ENCODE data around the gene PRKAB1.

Gene PRKAB1

GRCh38 chr12:119727600-119728443 lies 59.9 kb downstream of the PRKAB1 start:
- Histone ChIP-seq H3K9me3 (no peaks in the 10 kb centered on the region), H3K27ac (no peak overlapping the region), H3K4me3 (ENCODE audit: low read depth in 1 of 2, low read length in 1 of 2) (no peak overlapping the region), H3K36me3 (peaks cover 51% of the 10 kb centered on the region), H3K27me3 (no peaks in the 10 kb centered on the region), H3K4me1 (ENCODE audit: control insufficient read depth in 1 of 2, insufficient read depth in 1 of 2, low read depth in 1 of 2, low read length in 1 of 2) (no peaks in the 10 kb centered on the region)
- no peak for TF ChIP-seq CTCF (IDR thresholded peaks at IDR 0.05)

- Histone ChIP-seq H3K9me3 (no peaks in the 10 kb centered on the region), H3K4me1 (ENCODE audit: control insufficient read depth in 1 of 2, insufficient read depth in 1 of 2, low read depth in 1 of 2, low read length in 1 of 2) (no peaks in the 10 kb centered on the region), H3K36me3 (peaks cover 52% of the 10 kb centered on the region), H3K27ac (no peak overlapping the region), H3K4me3 (ENCODE audit: low read depth in 1 of 2, low read length in 1 of 2) (no peak overlapping the region), H3K27me3 (no peaks in the 10 kb centered on the region)
- no peak for TF ChIP-seq CTCF (IDR thresholded peaks at IDR 0.05)
These were observed 60.5 kb downstream of the PRKAB1 start for GRCh38 chr12:119728444-119728745.

GRCh38 chr12:119729871-119730270 lies 61.9 kb downstream of the PRKAB1 start:
- peaks cover 62% of the 10 kb centered on the region for H3K36me3 ChIP-seq

GRCh38 chr12:119730381-119730780 lies 62.4 kb downstream of the PRKAB1 start:
- H3K4me3 ChIP-seq (ENCODE audit: low read depth in 1 of 2, low read length in 1 of 2): no peak overlapping the region
- H3K4me1 ChIP-seq (ENCODE audit: control insufficient read depth in 1 of 2, insufficient read depth in 1 of 2, low read depth in 1 of 2, low read length in 1 of 2): no peaks in the 10 kb centered on the region
- no peaks in the 10 kb centered on the region for H3K27me3 ChIP-seq
- no peak for TF ChIP-seq CTCF (IDR thresholded peaks at IDR 0.05)
- peaks cover 66% of the 10 kb centered on the region for H3K36me3 ChIP-seq
- H3K9me3 ChIP-seq: no peaks in the 10 kb centered on the region
- no peak overlapping the region for H3K27ac ChIP-seq

More at GRCh38 chr12:119729871-119730270, 61.9 kb downstream of the PRKAB1 start:
- Histone ChIP-seq H3K9me3 (no peaks in the 10 kb centered on the region), H3K4me1 (ENCODE audit: control insufficient read depth in 1 of 2, insufficient read depth in 1 of 2, low read depth in 1 of 2, low read length in 1 of 2) (no peaks in the 10 kb centered on the region), H3K4me3 (ENCODE audit: low read depth in 1 of 2, low read length in 1 of 2) (no peak overlapping the region), H3K27ac (no peak overlapping the region), H3K27me3 (no peaks in the 10 kb centered on the region)
- no peak for TF ChIP-seq CTCF (IDR thresholded peaks at IDR 0.05)

All from neutrophil (primary cell).